ENCODE data around the gene SIRT2. TPM values are rescaled to one million over a fixed set of nuclear protein-coding genes. Genes with fewer than 3 reads are reported as not detected.
A peak's percentile ranks its signal among the peaks of the same experiment; 100 is the strongest.

The SIRT2 gene
- total and polyA plus RNA-seq, 2 of the 13 experiments (the other 11 are each of a cell fraction or from before 2014, with no cell fraction given): 22.3 to 26.1 TPM

GRCh38 chr19:38849147-38849859 is 50.1 kb downstream of the SIRT2 start (continued):
- TF ChIP-seq ZMYM3 (CRISPR knock-in tag; IDR thresholded peaks at IDR 0.05) (no peak), ZNF784 (CRISPR knock-in tag; IDR thresholded peaks at IDR 0.05; ENCODE audit: borderline replicate concordance) (peak; percentile 26; the same call in 1 of the 2 replicates), GTF2F1 (IDR thresholded peaks at IDR 0.05; ENCODE audit: low read length) (no peak), ZNF33A (CRISPR knock-in tag; IDR thresholded peaks at IDR 0.05; ENCODE audit: borderline replicate concordance) (0 out of 2 replicates have a peak, but pooled peaks have one; percentile 16), TGIF2 (CRISPR knock-in tag; IDR thresholded peaks at IDR 0.05) (0 out of 2 replicates have a peak, but pooled peaks have one; percentile 16), KAT7 (CRISPR knock-in tag; IDR thresholded peaks at IDR 0.05; ENCODE audit: borderline replicate concordance) (no peak), ZNF577 (CRISPR knock-in tag; IDR thresholded peaks at IDR 0.05; ENCODE audit: borderline replicate concordance, low read depth) (no peak), MTA3 (CRISPR knock-in tag; IDR thresholded peaks at IDR 0.05) (no peak), ZNF747 (CRISPR knock-in tag; IDR thresholded peaks at IDR 0.05; ENCODE audit: borderline replicate concordance) (no peak), SP2 (CRISPR knock-in tag; IDR thresholded peaks at IDR 0.05) (no peak), ZBTB38 (CRISPR knock-in tag; IDR thresholded peaks at IDR 0.05) (no peak), PHB2 (IDR thresholded peaks at IDR 0.05; ENCODE audit: partially characterized antibody) (no peak), MTF2 (CRISPR knock-in tag; IDR thresholded peaks at IDR 0.05; ENCODE audit: borderline replicate concordance) (no peak), SP140L (CRISPR knock-in tag; IDR thresholded peaks at IDR 0.05; ENCODE audit: borderline replicate concordance) (no peak; the same call in 1 of the 2 replicates), DDIT3 (CRISPR knock-in tag; IDR thresholded peaks at IDR 0.05) (no peak), KDM5A (IDR thresholded peaks at IDR 0.05; ENCODE audit: borderline replicate concordance, low read length) (peak; percentile 67; the same call in 1 of the 2 replicates), AHR (CRISPR knock-in tag; IDR thresholded peaks at IDR 0.05) (no peak), ZBTB4 (CRISPR knock-in tag; IDR thresholded peaks at IDR 0.05; ENCODE audit: borderline replicate concordance) (no peak), RNF2 (conservative IDR thresholded peaks at IDR 0.05; ENCODE audit: low read depth) (peak; percentile 67; the same call in 1 of the 2 replicates), SNAPC4 (CRISPR knock-in tag; IDR thresholded peaks at IDR 0.05) (no peak), NR2F6 (IDR thresholded peaks at IDR 0.05) (no peak), NR2F6 (CRISPR knock-in tag; IDR thresholded peaks at IDR 0.05) (no peak)

All from HepG2 (cell line).